ENCODE results near the gene NEGR1. TPM values are rescaled to one million over a fixed set of nuclear protein-coding genes. Genes with fewer than 3 reads are reported as not detected.

Gene NEGR1
- total RNA-seq, 1 donor from 2014 or later, result 0.26 TPM

DNA sequence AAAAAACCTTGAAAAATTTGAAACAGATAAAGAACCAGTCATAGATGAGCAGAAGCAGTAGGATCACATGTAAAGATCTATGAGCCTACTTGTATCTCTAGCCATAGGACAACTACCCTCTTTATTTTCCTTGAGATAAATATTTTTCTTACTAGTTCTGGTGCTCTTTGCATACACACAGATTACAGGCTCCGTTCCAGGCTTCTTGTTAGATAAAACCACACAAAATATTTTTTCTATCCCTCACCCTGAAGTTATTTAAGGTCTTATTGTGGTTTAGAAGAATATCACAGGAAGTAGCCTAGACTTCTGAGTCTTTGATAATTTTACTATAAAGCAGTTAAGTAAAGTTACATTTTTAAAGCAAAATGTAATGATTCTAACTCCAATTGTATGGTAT lies 512.2 kb downstream of the NEGR1 start:
- FAIRE-seq (no peak), DNase-seq (ENCODE audit: low read depth) (no peak)
- H3K4me3 ChIP-seq (ENCODE audit: low read depth, low read length), result no peak overlapping the region
- H3K27me3 ChIP-seq (ENCODE audit: control insufficient read depth, insufficient read depth, low read length), result no peaks in the 10 kb centered on the region
- H3K36me3 ChIP-seq (ENCODE audit: control insufficient read depth, insufficient read depth, low read length), result no peaks in the 10 kb centered on the region
- TF ChIP-seq, protein P1, sequence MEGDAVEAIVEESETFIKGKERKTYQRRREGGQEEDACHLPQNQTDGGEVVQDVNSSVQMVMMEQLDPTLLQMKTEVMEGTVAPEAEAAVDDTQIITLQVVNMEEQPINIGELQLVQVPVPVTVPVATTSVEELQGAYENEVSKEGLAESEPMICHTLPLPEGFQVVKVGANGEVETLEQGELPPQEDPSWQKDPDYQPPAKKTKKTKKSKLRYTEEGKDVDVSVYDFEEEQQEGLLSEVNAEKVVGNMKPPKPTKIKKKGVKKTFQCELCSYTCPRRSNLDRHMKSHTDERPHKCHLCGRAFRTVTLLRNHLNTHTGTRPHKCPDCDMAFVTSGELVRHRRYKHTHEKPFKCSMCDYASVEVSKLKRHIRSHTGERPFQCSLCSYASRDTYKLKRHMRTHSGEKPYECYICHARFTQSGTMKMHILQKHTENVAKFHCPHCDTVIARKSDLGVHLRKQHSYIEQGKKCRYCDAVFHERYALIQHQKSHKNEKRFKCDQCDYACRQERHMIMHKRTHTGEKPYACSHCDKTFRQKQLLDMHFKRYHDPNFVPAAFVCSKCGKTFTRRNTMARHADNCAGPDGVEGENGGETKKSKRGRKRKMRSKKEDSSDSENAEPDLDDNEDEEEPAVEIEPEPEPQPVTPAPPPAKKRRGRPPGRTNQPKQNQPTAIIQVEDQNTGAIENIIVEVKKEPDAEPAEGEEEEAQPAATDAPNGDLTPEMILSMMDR (IDR thresholded peaks at IDR 0.05; ENCODE audit: insufficient read depth, low read length, severe bottlenecking), result no peak

GRCh38 chr1:71766748-71767147 lies 515.6 kb downstream of the NEGR1 start:
- no peak overlapping the region for H3K4me3 ChIP-seq (ENCODE audit: low read depth, low read length)
- H3K27me3 ChIP-seq (ENCODE audit: control insufficient read depth, insufficient read depth, low read length), result no peaks in the 10 kb centered on the region
- FAIRE-seq (no peak), DNase-seq (ENCODE audit: low read depth) (no peak)
- H3K36me3 ChIP-seq (ENCODE audit: control insufficient read depth, insufficient read depth, low read length), result no peaks in the 10 kb centered on the region
- TF ChIP-seq, protein P1 (IDR thresholded peaks at IDR 0.05; ENCODE audit: insufficient read depth, low read length, severe bottlenecking), result no peak

DNA sequence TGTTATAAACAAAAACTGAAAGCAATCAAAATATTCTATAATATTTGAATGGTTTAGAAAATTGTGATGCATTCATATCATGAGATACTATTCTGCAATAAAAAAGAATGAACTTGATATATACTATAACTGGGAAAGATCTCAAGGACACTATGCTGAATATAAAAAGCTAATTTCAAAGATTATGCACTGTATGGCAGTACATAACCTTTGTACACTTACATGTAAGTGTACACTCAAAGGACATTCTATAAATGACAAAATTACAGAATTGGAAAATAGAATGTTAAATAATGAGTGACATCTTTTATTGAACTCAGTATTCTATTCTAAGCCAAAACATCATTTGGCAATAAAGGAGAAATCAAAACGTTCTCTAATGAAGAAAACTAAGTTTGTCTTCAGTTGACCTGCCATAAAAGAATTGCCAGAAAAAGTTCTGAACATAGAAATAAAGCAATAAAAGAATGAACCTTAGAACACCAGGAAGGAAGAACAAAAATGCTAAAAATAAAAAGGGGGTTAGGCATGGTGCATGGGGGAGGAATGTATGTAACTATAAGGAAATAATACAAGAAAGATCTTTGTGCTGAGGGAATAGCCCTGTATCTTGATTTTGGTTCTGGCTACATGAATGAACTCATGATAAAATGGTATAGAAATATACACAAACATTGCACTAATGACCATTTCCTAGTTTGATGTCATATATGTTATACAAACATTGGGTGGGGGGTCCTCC lies 519.7 kb downstream of the NEGR1 start:
- TF ChIP-seq, protein P1 (IDR thresholded peaks at IDR 0.05; ENCODE audit: insufficient read depth, low read length, severe bottlenecking), result no peak
- FAIRE-seq (no peak), DNase-seq (ENCODE audit: low read depth) (no peak)
- Histone ChIP-seq H3K27me3 (ENCODE audit: control insufficient read depth, insufficient read depth, low read length) (no peaks in the 10 kb centered on the region), H3K4me3 (ENCODE audit: low read depth, low read length) (no peak overlapping the region), H3K36me3 (ENCODE audit: control insufficient read depth, insufficient read depth, low read length) (no peaks in the 10 kb centered on the region)

- TF ChIP-seq, protein P1 (IDR thresholded peaks at IDR 0.05; ENCODE audit: insufficient read depth, low read length, severe bottlenecking), result no peak
- no peaks in the 10 kb centered on the region for H3K36me3 ChIP-seq (ENCODE audit: control insufficient read depth, insufficient read depth, low read length)
- no peaks in the 10 kb centered on the region for H3K27me3 ChIP-seq (ENCODE audit: control insufficient read depth, insufficient read depth, low read length)
- DNase-seq (ENCODE audit: low read depth), result no peak
- FAIRE-seq, result peak; percentile 18
- no peak overlapping the region for H3K4me3 ChIP-seq (ENCODE audit: low read depth, low read length)
Measured at GRCh38 chr1:71755441-71755840, 526.9 kb downstream of the NEGR1 start.

DNA sequence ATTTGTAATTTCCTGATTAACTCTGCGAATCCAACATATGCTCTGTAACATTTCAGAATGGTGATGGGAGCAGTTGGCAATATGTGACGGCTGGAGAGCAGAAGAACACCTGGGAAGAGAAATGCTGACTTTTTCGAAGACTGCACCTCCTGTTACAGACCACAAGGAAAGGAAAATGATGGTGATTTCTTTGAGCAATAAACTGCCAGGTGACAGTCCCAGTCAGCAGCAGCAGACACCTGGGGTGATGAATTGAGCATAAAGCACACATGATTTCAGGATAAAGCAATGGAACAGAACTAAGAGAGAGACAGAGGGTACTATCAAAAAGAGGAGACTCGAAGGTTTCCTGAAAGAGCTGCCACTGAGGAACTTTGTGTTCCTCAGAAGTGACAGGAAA lies 528.6 kb downstream of the NEGR1 start:
- H3K4me3 ChIP-seq (ENCODE audit: low read depth, low read length), result no peak overlapping the region
- TF ChIP-seq, protein P1 (IDR thresholded peaks at IDR 0.05; ENCODE audit: insufficient read depth, low read length, severe bottlenecking), result no peak
- H3K36me3 ChIP-seq (ENCODE audit: control insufficient read depth, insufficient read depth, low read length), result no peaks in the 10 kb centered on the region
- DNase-seq (ENCODE audit: low read depth) (no peak), FAIRE-seq (no peak)
- no peaks in the 10 kb centered on the region for H3K27me3 ChIP-seq (ENCODE audit: control insufficient read depth, insufficient read depth, low read length)

- H3K36me3 ChIP-seq (ENCODE audit: control insufficient read depth, insufficient read depth, low read length), result no peaks in the 10 kb centered on the region
- no peak for DNase-seq (ENCODE audit: low read depth)
- no peaks in the 10 kb centered on the region for H3K27me3 ChIP-seq (ENCODE audit: control insufficient read depth, insufficient read depth, low read length)
- H3K4me3 ChIP-seq (ENCODE audit: low read depth, low read length), result no peak overlapping the region
- TF ChIP-seq, protein P1 (IDR thresholded peaks at IDR 0.05; ENCODE audit: insufficient read depth, low read length, severe bottlenecking), result no peak
- FAIRE-seq, result no peak
Measured at GRCh38 chr1:71745326-71745725, 537.0 kb downstream of the NEGR1 start.
